T-helper 1 cell treated with Interleukin-12 subunit alpha and Interleukin-12 subunit beta and Interleukin-4 antibody, amounts not matched to agents 30 μg/mL and 1 μg/mL, for 36 hours (primary cell): ENCODE data around the gene ITIH5.

Source experiments
- H3K27ac Mint-ChIP-seq: one replicate; pipeline ENCODE4 v1.8.0; 2021; ENCODE audit warnings: mild to moderate bottlenecking, mixed read lengths
- H3K27me3 Mint-ChIP-seq: one replicate; pipeline ENCODE4 v1.8.0; 2021; ENCODE audit warnings: low read depth, mixed read lengths
- H3K36me3 Mint-ChIP-seq: one replicate; pipeline ENCODE4 v1.8.0; 2021; ENCODE audit warnings: low read depth, mixed read lengths
- H3K4me1 Mint-ChIP-seq: one replicate; pipeline ENCODE4 v1.8.0; 2021; ENCODE audit warnings: low read depth, mixed read lengths
- H3K4me3 Mint-ChIP-seq: one replicate; pipeline ENCODE4 v1.8.0; 2021; ENCODE audit warnings: mild to moderate bottlenecking, moderate library complexity, mixed read lengths
- H3K9me3 Mint-ChIP-seq: one replicate; pipeline ENCODE4 v1.8.0; 2021; ENCODE audit warnings: mixed read lengths

The ITIH5 gene

DNA sequence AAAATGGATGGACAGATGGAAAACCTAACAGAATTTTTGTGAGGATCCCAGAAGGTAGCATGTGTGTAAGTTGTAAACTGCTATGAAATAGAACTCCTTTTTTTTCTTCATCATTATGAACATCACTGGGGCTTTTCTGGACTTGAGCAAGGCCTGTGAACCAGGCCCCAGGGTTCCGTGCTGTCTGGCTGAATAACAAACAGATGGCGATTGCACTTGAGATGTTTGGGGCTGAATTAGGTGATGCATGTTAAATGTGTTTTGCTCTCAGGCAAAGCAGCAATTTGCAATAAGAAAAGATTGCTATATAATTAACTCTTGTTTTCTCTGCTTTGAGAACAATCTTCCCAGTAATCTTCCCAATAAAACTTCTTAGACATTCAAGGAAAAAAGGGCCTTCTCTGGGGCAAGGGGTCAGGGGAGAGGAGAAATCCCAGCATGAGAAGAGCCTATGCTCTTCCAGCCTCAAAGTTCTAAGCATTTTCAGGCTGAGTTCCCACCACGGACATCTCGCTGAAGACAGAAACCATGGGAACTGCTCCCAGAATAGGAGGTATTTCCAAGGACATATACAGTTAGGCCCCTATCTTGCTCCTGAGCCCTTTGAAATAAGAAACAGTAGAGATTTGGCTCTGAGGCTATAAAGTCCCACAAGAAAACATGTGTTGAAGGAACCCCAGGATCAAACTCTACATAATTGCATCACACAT, 98.7 kb downstream of the ITIH5 start:
- Mint-ChIP-seq H3K36me3 (no peaks in the 10 kb centered on the region), H3K4me3 (no peak overlapping the region), H3K4me1 (peaks cover 2% of the 10 kb centered on the region), H3K27ac (no peak overlapping the region), H3K9me3 (no peaks in the 10 kb centered on the region), H3K27me3 (no peaks in the 10 kb centered on the region)

DNA sequence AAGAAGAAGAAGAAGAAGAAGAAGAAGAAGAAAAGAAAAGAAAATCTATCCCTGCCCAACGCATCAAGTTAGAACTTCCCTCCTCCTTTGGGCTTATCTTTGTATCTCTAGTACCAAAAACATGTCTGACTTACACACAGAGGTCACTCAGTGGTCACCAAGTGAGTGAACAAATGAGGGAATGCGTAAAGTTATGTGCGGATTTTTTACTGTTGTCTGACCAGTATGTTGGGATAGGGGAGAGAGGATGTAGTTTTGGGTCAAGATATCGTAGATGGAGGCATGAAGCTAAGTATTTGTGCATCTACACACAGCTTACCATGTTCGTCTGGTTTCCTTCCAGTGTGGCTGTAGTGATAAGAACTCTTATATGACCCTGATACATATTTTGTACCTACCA, 99.9 kb downstream of the ITIH5 start:
- Mint-ChIP-seq H3K4me3 (no peak overlapping the region), H3K4me1 (peaks cover 2% of the 10 kb centered on the region), H3K36me3 (no peaks in the 10 kb centered on the region), H3K27me3 (no peaks in the 10 kb centered on the region), H3K9me3 (no peaks in the 10 kb centered on the region), H3K27ac (no peak overlapping the region)

GRCh38 chr10:7565871-7566270, 100.9 kb downstream of the ITIH5 start:
- Mint-ChIP-seq H3K27me3 (no peaks in the 10 kb centered on the region), H3K4me3 (no peak overlapping the region), H3K9me3 (no peaks in the 10 kb centered on the region), H3K27ac (no peak overlapping the region), H3K4me1 (no peaks in the 10 kb centered on the region), H3K36me3 (no peaks in the 10 kb centered on the region)

- no peak overlapping the region for H3K27ac Mint-ChIP-seq
- H3K4me3 Mint-ChIP-seq: no peak overlapping the region
- no peaks in the 10 kb centered on the region for H3K36me3 Mint-ChIP-seq
- H3K4me1 Mint-ChIP-seq: no peaks in the 10 kb centered on the region
- no peaks in the 10 kb centered on the region for H3K27me3 Mint-ChIP-seq
- H3K9me3 Mint-ChIP-seq: no peaks in the 10 kb centered on the region
Measured at GRCh38 chr10:7563770-7564169, 103.0 kb downstream of the ITIH5 start.

- Mint-ChIP-seq H3K9me3 (no peaks in the 10 kb centered on the region), H3K4me1 (no peaks in the 10 kb centered on the region), H3K4me3 (no peak overlapping the region), H3K27ac (no peak overlapping the region), H3K27me3 (no peaks in the 10 kb centered on the region), H3K36me3 (no peaks in the 10 kb centered on the region)
Measured at GRCh38 chr10:7563368-7563767, 103.4 kb downstream of the ITIH5 start.

GRCh38 chr10:7561985-7562384, 104.8 kb downstream of the ITIH5 start:
- Mint-ChIP-seq H3K4me1 (no peaks in the 10 kb centered on the region), H3K4me3 (no peak overlapping the region), H3K36me3 (no peaks in the 10 kb centered on the region), H3K27ac (no peak overlapping the region), H3K27me3 (no peaks in the 10 kb centered on the region), H3K9me3 (no peaks in the 10 kb centered on the region)

GRCh38 chr10:7561216-7561893, 105.4 kb downstream of the ITIH5 start:
- no peaks in the 10 kb centered on the region for H3K27me3 Mint-ChIP-seq
- H3K4me1 Mint-ChIP-seq: no peaks in the 10 kb centered on the region
- H3K4me3 Mint-ChIP-seq: no peak overlapping the region
- H3K9me3 Mint-ChIP-seq: no peaks in the 10 kb centered on the region
- no peaks in the 10 kb centered on the region for H3K36me3 Mint-ChIP-seq
- H3K27ac Mint-ChIP-seq: no peak overlapping the region

DNA sequence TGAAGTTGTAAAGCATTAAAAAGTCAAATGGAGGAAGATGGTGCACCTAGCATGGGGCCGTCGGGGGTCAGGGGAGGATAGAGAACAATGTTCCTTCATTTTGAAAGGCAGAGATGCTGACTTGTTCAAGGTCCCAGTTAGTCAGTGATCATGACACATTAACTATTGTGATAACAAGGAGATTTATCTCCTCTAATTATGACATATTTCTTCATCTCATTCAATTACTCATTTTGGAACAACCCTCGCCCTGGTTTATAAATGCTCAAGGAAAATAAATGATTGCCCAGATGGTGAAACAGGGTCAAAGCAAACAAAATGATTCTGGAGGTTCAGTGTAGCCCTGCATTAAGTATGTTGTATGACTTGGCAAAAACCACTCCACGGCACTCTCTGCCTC, 106.2 kb downstream of the ITIH5 start:
- Mint-ChIP-seq H3K4me3 (no peak overlapping the region), H3K27me3 (no peaks in the 10 kb centered on the region), H3K27ac (no peak overlapping the region), H3K36me3 (no peaks in the 10 kb centered on the region), H3K4me1 (no peaks in the 10 kb centered on the region), H3K9me3 (no peaks in the 10 kb centered on the region)

DNA sequence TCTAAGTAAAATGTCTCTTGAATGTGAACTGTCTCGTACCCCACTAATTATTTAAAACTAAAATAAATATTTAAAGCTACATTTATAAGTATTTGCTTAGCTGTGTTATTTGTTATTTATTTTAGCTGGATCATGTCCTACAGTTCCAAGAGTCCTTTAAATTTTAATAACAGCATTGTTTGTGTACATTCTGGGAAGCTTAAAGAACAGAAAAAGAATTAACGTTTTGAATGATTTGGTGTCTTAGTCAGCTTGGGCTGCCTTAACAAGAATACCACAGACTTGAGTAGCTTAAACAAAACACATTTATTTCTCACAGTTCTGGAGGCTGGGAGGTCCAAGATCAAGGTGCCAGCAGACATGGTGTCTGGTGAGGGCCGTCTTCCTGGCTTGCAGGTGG, 107.4 kb downstream of the ITIH5 start:
- Mint-ChIP-seq H3K27ac (no peak overlapping the region), H3K4me3 (no peak overlapping the region), H3K4me1 (no peaks in the 10 kb centered on the region), H3K36me3 (no peaks in the 10 kb centered on the region), H3K27me3 (peaks cover 6% of the 10 kb centered on the region), H3K9me3 (no peaks in the 10 kb centered on the region)

GRCh38 chr10:7558036-7558435, 108.7 kb downstream of the ITIH5 start:
- Mint-ChIP-seq H3K27me3 (peaks cover 6% of the 10 kb centered on the region), H3K36me3 (no peaks in the 10 kb centered on the region), H3K9me3 (no peaks in the 10 kb centered on the region), H3K4me1 (no peaks in the 10 kb centered on the region), H3K27ac (no peak overlapping the region), H3K4me3 (no peak overlapping the region)

GRCh38 chr10:7553531-7553930, 113.2 kb downstream of the ITIH5 start:
- Mint-ChIP-seq H3K27me3 (peaks cover 6% of the 10 kb centered on the region), H3K27ac (no peak overlapping the region), H3K9me3 (no peaks in the 10 kb centered on the region), H3K4me3 (no peak overlapping the region), H3K4me1 (no peaks in the 10 kb centered on the region), H3K36me3 (no peaks in the 10 kb centered on the region)

DNA sequence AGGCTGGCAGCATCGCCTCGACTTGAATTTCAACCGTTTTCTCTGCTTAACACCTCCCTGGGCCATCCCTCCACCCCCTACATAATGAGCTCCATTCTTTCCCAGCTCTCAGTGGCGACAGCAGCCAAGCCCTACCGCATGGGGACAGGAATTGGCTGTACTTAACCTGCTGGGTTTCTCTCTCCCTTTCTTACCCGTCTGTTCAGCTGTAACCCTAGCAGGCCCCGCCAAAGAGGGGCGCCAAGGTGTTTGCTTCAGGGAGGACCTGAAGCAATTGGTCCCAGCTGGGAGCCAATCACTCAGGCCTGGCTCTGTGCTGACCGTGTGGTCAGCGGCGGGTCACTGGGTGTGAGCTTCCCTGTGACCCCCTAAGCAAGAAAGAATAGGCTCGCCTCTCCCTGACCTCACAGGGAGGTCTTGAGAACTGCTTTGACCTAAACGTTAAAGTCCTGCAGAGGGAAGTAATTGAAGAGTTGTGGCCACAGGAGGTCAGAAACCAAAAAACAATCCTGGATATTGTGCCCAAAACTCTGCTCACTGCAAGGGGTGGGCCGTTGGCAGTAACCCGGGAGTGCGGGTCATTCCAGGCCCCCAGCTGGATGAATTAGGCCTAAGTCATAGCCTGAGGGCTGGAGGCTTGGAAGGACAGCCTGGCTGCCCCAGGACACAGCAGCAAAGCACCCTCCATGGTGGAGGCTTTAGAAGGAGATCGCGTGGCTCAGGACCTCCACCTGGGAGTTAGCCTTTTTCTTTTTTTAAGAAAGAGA, 114.6 kb downstream of the ITIH5 start:
- no peaks in the 10 kb centered on the region for H3K36me3 Mint-ChIP-seq
- H3K9me3 Mint-ChIP-seq: no peaks in the 10 kb centered on the region
- no peaks in the 10 kb centered on the region for H3K4me1 Mint-ChIP-seq
- H3K4me3 Mint-ChIP-seq: no peak overlapping the region
- H3K27ac Mint-ChIP-seq: no peak overlapping the region
- H3K27me3 Mint-ChIP-seq: peaks cover 9% of the 10 kb centered on the region

DNA sequence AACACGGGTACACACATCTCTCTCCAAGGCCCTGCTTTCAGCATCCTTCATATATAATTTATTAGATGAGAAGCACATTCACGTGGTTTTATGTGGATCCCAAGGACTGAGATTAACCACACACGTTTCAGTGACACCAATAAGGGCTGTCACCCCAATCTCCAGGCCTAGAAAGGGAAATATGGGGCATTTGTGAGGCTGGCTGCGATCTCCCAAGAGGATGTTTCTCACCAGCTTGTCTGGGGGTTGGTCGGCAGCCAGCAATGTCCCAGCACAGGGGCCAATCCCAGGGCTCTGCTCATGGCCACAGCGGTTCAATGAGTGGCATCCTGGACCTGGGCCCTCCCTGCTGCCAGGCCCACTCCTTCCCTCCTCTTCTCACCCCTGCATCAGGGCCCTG, 115.5 kb downstream of the ITIH5 start:
- H3K36me3 Mint-ChIP-seq: no peaks in the 10 kb centered on the region
- H3K27ac Mint-ChIP-seq: no peak overlapping the region
- H3K27me3 Mint-ChIP-seq: peaks cover 9% of the 10 kb centered on the region
- no peak overlapping the region for H3K4me3 Mint-ChIP-seq
- H3K4me1 Mint-ChIP-seq: no peaks in the 10 kb centered on the region
- H3K9me3 Mint-ChIP-seq: no peaks in the 10 kb centered on the region

- Mint-ChIP-seq H3K27ac (no peak overlapping the region), H3K4me1 (no peaks in the 10 kb centered on the region), H3K9me3 (no peaks in the 10 kb centered on the region), H3K4me3 (no peak overlapping the region), H3K36me3 (no peaks in the 10 kb centered on the region), H3K27me3 (peaks cover 7% of the 10 kb centered on the region)
Measured at GRCh38 chr10:7550013-7550412, 116.8 kb downstream of the ITIH5 start.

GRCh38 chr10:7547829-7548228, 118.9 kb downstream of the ITIH5 start:
- Mint-ChIP-seq H3K27me3 (peaks cover 3% of the 10 kb centered on the region), H3K9me3 (no peaks in the 10 kb centered on the region), H3K4me3 (no peak overlapping the region), H3K36me3 (no peaks in the 10 kb centered on the region), H3K4me1 (no peaks in the 10 kb centered on the region), H3K27ac (no peak overlapping the region)
